OCI-M2 (cell line): ENCODE data around the gene EXOC3L1.

Experiments used
- DNase-seq: peaks from one replicate; lab custom pipeline; 2025; ENCODE audit not compliant: unreplicated experiment; lab: John Stamatoyannopoulos, UW

Gene EXOC3L1

GRCh38 chr16:67150047-67150832 is 39.7 kb downstream of the EXOC3L1 start:
- no peak for DNase-seq

- DNase-seq, result no peak
Observed at GRCh38 chr16:67149276-67150046, 40.5 kb downstream of the EXOC3L1 start.

- no peak for DNase-seq
Observed at GRCh38 chr16:67148656-67149275, 41.2 kb downstream of the EXOC3L1 start.

- no peak for DNase-seq
Observed at GRCh38 chr16:67148221-67148620, 41.7 kb downstream of the EXOC3L1 start.

- no peak for DNase-seq
Observed at GRCh38 chr16:67147437-67148140, 42.3 kb downstream of the EXOC3L1 start.

- DNase-seq, result no peak
Observed at GRCh38 chr16:67146523-67147357, 43.2 kb downstream of the EXOC3L1 start.

- no peak for DNase-seq
Observed at GRCh38 chr16:67145746-67146145, 44.2 kb downstream of the EXOC3L1 start.

GRCh38 chr16:67144943-67145342 is 45.0 kb downstream of the EXOC3L1 start:
- no peak for DNase-seq

- no peak for DNase-seq
Observed at GRCh38 chr16:67142342-67142741, 47.6 kb downstream of the EXOC3L1 start.

- no peak for DNase-seq
Observed at GRCh38 chr16:67141391-67141790, 48.5 kb downstream of the EXOC3L1 start.

GRCh38 chr16:67137605-67138004 is 52.3 kb downstream of the EXOC3L1 start:
- DNase-seq, result no peak
